GM19438 (cell line): ENCODE measurements around the gene ABCC11.
"Not testable (repeated sequence)": the region's sequence is repeated elsewhere in the genome, so short reads cannot be mapped to it uniquely, and the experiment has no call there.

Source experiments
- ATAC-seq: cut with Tn5 transposase; IDR thresholded peaks from one replicate; pipeline ENCODE4 v1.9.1; 2021; ENCODE audit warnings: low read depth; ENCODE audit not compliant: unreplicated experiment

ABCC11 gene

GRCh38 chr16:48250520-48251278 lies 3.4 kb upstream of the ABCC11 start:
- ATAC-seq: no peak

DNA sequence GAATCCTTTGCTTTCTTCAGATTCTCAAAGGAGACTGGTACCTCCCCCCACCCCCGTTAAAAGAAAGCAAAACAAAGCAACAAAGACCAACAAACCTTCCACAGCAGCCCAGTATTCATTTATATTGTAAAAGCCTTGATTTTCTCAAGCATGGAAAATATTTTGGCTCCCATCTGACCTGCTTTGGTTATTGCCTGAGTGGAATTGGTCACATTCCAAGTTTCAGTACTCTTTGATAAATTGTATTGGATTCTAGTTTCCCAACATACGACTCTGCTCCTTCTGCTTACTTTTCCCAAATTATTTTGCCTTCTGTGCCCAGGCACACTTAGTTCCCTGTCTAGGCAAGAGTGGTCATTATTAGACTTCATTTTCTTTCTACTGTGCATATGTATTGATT lies 1.3 kb downstream of the ABCC11 start:
- no peak for ATAC-seq

DNA sequence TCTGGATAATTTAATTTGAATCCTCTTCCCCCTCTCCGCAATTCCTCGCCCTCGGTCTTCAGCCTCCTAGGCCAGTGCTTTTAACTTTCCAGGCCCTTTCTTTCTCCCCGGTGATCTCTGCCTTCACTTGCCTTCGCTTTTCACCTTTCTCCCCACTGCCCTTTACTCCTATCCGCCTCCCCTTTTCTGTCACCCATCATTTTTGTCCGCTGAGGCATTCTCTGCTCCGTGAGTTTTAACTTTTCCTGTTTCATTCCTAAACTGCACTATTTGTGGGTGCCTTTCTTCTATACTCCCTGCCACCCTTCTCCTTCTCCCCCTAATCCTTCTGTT lies 2.5 kb downstream of the ABCC11 start:
- no peak for ATAC-seq

GRCh38 chr16:48244080-48244862 lies 3.1 kb downstream of the ABCC11 start, which contains the start of gene LONP2:
Gene LONP2, plus strand, starts transcription at chr16:48244300. Its CDS starts 89 bp downstream, at chr16:48244389.
- peak; percentile 95 for ATAC-seq

DNA sequence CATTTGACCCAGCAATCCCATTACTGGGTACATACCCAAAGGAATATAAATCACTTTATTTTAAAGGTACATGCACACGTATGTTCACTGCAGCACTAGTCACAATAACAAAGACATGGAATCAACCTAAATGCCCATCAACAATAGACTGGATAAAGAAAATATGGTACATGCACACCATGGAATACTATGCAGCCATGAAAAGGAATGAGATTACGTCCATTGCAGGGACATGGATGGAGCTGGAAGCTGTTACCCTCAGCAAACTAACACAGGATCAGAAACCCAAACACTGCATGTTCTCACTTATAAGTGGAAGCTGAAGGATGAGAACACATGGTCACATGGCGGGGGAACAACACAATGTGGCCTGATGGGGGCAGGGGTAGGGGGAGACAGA lies 7.2 kb downstream of the ABCC11 start:
- ATAC-seq: not testable (repeated sequence)

GRCh38 chr16:48236286-48236685 lies 11.1 kb downstream of the ABCC11 start:
- no peak for ATAC-seq

DNA sequence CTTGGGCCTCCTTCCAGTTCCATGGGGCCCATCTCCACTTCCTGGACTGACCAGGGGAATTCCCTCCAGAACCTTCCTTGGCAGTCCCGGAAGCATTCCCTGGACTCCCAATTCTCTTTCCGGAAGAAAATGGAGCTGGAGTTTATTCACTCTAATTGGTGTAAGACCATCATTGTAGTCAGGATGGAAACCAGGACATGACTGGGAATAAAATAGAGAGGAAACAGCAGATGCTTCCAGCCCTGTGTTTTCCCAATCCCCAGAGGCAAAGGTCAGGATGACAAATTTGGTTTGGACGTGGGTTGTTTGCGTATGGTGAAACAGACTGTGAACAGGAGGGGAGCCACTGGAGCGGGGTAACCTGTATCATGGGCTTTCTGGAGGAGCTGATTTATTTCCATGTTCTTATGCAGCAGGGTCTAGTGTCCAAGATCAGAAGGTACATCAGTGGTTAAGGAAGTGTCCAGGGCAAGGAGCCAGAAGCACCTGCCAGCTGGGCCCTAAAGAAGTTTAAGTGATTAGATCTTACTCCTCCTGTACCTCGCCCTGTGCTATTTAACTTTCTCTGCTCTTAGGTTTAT lies 11.7 kb downstream of the ABCC11 start:
- ATAC-seq: no peak

DNA sequence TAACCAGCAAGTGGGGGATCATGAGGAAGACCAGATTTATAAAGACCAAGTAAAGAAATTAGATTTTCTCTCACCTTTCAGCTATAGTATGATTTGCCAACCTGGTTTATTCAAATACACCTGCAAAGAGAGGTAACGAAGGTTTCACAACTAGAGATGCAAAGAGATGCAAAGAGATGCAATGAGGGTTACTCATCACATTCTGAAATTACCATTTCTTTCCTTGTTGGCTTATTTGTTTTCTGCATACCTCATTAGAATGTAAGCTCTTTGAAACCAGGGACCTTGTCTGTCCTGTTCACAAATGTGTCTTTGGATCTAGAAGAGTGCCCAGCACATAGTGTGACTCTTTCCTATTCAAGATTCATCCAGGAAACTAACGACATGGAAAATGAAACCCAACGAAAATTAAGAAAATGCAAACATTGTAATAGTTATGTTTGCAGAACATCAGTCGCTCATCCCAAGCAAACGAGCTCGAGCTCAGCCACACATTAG lies 12.2 kb downstream of the ABCC11 start:
- ATAC-seq: no peak

DNA sequence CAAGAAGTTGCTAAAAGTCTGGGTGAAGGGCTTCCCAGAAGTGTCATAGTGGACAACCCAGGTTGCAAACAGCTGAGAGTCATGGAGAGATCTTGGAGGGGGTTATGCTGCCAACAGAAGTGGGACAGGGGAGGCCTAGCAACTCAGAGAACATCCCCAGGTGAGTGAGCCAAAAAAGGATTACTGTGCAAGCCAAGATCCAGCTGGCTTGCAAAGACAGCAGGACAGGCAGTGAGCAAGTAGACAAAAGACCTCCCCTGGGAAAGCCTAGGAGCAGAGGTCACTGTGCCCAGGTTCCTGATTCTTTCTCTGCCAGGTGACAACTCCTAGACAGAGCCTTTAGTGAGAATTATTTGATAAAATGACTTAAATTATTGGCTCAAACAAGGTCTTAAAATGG lies 12.7 kb downstream of the ABCC11 start:
- ATAC-seq: no peak

GRCh38 chr16:48232493-48233040 lies 14.8 kb downstream of the ABCC11 start:
- peak; percentile 24 for ATAC-seq

DNA sequence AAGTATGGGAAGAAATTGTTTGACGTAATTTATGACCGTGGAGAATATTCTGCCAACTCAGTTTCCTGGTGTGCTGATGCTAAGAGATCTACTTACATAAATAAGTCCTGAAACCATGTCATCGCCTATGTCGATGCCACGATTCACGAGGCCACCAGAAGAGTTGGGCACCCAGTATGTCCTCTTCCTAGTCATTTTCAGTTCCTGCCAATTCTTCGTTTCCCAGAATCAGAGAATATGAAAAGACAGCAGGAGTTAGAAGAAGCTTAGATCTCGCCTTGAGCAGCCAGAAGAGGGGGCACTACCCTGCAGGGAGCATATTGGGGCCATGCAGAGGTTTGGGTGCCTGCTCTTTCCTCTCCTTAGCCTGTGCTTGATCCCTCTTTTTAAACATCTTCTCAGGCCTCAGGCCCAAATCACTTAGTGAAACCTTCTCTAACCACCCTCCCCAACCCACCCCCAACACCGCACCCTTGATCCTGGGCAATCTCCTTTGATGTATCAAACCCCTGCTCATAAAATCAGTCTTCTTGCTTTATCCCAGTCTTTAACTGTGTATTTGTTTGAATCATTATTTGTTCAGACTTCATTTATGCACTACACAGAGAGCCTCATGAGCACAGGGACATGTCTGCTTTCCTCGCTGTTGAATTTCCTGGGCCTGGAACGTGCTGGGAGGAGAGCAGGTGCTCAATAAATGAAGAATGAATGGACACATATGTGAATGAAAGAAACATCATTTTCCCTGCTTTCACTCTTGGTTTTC lies 15.4 kb downstream of the ABCC11 start:
- peak; percentile 72 for ATAC-seq

DNA sequence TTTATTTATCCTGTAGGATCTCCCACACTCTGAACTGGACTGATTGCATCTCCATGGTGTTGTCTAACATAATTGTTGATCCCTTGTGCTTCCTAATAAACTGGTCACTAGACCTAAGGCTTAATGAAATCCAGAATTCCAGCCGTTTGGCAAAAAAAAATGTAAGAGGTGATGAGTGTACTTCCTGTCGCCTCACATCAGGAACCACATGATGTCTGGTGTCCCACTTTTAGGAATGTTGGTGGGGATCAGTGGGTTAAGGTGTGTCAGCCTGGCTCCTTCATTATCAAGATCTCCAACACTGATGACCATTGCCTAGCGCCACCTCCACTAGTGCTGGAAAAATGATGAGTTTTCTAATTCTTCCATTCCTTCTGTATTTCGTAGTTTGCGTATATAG lies 21.9 kb downstream of the ABCC11 start:
- ATAC-seq: no peak

DNA sequence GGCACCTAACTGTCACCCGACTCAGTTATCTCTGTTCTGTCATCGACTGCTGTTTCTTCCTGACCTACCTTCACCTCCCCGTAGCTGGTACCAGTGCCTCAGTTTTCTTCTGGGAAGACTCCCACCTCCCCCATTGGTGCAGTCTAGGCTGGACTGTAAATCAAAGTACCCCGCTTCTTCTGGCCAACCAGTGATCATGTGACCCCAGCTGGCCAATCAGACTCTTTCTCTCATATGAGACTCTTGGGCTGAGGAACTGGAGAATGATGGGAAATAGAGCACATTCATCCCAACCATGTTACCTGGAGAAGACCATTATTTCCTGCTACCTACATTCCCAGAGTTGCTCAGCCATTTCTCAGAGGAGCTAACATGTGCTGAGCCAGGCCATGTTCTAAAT lies 23.8 kb downstream of the ABCC11 start:
- no peak for ATAC-seq

GRCh38 chr16:48220891-48221290 lies 26.4 kb downstream of the ABCC11 start:
- ATAC-seq: no peak

GRCh38 chr16:48218473-48218872 lies 28.9 kb downstream of the ABCC11 start:
- ATAC-seq: no peak

DNA sequence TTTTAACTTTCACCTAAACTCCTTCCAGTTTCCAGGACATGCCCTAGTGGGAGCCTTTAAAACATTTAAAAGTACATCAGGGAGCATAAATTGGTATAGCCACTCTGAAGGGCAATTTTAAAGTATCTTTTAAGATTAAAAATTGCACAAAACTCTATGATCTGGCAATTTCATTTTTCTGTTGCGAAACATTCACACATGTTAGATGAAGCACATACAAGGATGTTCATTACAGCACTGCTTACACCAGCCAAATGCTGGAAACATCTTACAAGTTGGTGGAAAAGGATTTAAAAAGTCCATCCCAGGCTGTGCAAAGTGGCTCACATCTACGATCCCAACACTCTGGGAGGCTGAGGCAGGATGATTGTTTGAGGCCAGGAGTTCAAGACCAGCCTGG lies 29.6 kb downstream of the ABCC11 start:
- ATAC-seq: no peak

DNA sequence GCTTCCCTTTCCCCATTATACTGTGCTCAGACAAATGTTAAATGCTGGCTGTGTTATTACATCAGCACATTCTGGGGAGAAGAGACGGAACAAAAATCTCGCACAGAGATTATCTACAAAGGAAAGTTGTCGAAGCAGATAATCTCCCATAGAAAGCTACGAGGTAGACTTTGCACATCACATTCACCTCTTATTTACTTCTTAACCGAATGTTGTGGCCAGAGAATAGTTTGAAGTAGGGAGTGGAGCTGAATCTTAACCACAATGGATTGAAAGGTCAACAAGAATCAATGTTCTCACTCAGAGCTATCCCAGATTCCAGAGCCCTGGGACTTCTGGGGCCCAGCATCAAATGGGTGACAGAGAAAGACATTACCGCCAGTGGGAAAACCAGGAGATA lies 31.6 kb downstream of the ABCC11 start:
- ATAC-seq: no peak

GRCh38 chr16:48212033-48212432 lies 35.3 kb downstream of the ABCC11 start:
- no peak for ATAC-seq

GRCh38 chr16:48210747-48211146 lies 36.6 kb downstream of the ABCC11 start:
- no peak for ATAC-seq

DNA sequence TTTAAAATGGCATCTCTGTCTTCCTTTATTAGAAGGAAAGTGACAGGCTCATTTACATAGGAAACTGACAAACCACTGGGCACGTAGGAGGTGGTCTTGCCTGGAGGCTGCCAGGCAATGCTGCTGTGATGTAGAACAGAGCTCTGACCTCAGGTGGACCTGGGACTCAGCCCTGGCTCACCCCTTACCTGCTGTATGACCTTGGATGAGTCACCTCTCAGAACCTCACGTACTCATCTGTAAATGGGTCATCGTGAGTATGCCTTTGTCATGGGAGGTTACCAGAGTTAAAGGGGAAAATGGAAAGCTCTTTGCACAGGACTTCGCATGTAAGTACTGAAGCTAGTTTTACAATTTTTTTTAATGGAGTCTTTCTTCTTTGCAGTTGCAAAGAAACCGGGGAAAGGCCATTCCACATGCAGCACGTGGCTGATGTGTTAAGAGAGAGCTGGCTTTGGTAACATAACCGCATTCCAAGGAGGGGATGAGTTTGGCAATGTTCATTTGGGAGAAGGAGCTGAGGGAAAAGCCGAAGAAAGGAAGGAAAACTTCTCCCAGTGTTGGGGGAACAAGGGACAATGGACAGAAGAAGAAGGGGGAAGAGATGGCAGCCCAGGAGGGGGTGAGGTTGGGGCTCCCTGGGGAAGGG lies 40.6 kb downstream of the ABCC11 start:
- ATAC-seq: no peak
